NCI-H1417 (cell line): ENCODE data around the gene NTN3.
"Not testable (repeated sequence)": the region's sequence is repeated elsewhere in the genome, so short reads cannot be mapped to it uniquely, and the experiment has no call there.

ENCODE experiments used
- DNase-seq, 3 experiments: peaks; one replicate each; lab custom pipeline; 2025; lab: John Stamatoyannopoulos, UW

Gene NTN3

GRCh38 chr16:2471016-2471652, at the start of gene NTN3:
Gene NTN3 (plus strand): TSS chr16:2471297. CDS start chr16:2471702, 405 bp downstream.
- peak; percentile 74 to 93 (median 78) for DNase-seq

- DNase-seq, result no peak
Observed at GRCh38 chr16:2422123-2422867, 48.8 kb upstream of the NTN3 start.

- no peak for DNase-seq
Observed at GRCh38 chr16:2424061-2425007, 46.8 kb upstream of the NTN3 start.

- no peak for DNase-seq
Observed at GRCh38 chr16:2425008-2425518, 46.0 kb upstream of the NTN3 start.

- DNase-seq, result no peak
Observed at GRCh38 chr16:2425825-2426430, 45.2 kb upstream of the NTN3 start.

- no peak for DNase-seq
Observed at GRCh38 chr16:2426941-2427361, 44.1 kb upstream of the NTN3 start.

DNA sequence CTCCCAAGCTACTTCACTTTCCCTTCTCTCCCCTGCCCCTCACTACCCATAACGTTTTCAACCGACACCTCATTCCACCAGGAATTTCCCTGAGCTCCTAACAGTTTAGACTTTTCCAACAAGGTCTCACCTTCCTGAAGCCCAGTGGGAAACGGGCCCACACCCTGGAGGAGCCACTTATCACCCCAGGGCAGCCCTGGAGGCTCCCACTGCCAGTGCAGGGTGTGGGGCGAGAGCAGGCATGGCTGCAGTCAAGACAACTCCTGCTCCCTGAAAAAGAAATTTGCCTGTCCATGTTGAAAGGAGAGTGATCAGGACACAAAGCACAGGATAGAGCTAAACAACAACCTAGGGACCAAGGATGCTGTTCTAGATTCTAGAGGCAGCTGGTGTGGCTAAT, 43.6 kb upstream of the NTN3 start:
- DNase-seq, result no peak

DNA sequence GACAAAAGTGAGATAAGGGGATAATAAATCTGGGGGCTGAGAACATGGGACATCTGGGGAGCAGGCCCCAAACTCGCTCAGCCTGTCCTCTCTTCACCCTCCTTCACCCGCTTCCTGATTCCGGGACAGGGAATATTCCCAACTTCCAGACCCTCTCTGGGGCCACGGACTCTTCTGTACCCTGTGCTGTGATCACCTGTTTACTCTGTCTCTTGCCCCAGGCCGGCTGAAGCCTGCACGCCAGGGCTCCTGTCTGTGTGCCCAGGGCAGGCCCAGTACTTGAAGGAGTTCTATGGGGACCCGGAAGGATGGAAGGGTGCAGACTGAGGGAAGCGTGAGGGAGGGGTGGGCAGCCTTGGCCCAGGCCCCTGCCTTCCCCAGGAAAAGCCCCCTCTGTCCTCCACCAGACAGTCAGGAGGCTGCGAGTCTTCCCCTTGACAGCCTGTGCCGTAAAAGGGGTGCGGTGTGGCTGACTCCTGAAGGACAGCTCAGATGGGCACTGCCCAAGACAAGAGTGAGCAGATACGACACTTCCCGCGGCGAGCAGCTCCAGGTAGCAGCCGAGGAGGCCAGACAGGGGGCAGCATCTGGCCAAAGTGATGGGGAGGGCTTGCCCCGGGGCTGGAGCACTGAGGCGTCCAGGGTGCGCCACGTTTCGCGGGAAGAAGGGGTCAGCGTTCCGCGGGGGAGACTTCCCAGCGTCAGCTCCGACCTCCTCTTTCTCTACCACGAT, 42.9 kb upstream of the NTN3 start:
- DNase-seq, result peak; percentile 43 to 82 (median 81)

DNA sequence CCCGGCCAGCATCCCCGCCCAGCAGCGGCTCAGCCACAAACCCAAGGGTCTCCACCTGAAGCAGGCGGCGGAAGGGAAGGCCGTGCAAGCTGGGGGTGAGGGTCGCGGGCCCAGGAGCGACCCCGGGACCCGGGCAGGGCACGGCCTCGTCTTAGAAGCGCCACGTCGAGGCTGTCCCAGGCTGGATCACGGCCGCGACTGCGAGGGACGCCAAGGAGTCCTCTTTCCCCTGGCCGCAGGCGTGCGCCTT, 42.4 kb upstream of the NTN3 start:
- DNase-seq, result no peak

GRCh38 chr16:2429034-2429770, 41.9 kb upstream of the NTN3 start, which contains the start of gene CCNF:
Gene CCNF (plus strand): TSS chr16:2429447. CDS start chr16:2429482, 35 bp downstream.
- peak; percentile 97 to 99 (median 97) for DNase-seq

GRCh38 chr16:2429771-2430663, 41.1 kb upstream of the NTN3 start:
- peak; percentile 31 to 62 (median 62) for DNase-seq

GRCh38 chr16:2432286-2432685, 38.8 kb upstream of the NTN3 start:
- no peak for DNase-seq

DNA sequence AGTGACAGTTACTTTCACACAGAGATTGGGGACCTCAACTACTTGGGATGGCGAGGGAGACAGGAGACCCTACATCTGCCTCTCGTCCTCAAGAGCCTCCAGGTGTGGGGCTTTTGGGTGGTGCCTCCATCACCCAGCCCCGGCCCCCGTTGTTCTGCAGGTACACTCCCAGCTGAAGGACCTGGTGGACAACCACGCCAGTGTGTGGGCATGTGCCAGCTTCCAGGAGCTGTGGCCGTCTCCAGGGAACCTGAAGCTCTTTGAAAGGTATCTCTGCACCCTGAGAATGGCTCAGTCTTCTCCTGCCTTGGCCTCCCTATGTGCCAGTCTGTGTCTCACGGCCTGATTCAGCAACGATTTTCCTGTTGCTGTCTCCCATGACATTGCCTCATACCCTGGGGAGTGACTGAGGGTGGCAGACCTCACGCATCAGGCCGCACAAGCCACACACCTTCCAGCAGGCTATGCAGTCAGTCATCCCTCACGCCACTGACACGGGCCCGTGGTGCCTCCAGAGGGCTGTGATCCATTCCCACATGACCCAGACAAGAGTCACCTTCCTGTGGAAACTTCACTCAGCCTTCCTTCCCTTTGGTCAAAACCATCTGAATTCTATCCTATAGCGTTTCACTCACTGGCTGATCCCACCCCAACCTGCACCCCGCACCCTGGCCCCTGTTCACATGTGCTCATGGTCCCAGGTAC, 38.1 kb upstream of the NTN3 start:
- no peak for DNase-seq

GRCh38 chr16:2435236-2435635, 35.9 kb upstream of the NTN3 start:
- DNase-seq, result not testable (repeated sequence)

- DNase-seq, result no peak
Observed at GRCh38 chr16:2436110-2436509, 35.0 kb upstream of the NTN3 start.

GRCh38 chr16:2437032-2437790, 33.9 kb upstream of the NTN3 start:
- no peak for DNase-seq

DNA sequence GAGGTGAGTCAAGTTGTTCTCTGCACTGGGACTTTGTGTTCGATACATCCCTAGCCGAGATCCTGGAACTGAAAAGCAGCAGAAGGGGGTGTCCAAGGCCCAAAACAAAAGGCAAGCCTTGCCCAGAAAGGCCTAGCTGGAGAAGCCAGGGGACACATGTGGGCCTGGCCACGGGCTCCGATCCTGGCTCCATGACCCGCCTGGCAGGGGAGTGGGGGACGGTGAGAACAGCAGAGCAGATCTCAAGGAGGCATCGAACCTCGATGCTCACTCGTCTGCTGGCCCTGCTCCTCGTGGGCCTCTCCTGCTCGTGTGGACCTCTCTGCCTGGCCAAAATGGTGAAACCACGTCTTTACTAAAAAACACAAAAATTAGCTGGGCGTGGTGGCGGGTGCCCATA, 33.0 kb upstream of the NTN3 start:
- no peak for DNase-seq

GRCh38 chr16:2439598-2439997, 31.5 kb upstream of the NTN3 start:
- no peak for DNase-seq
